ENCODE measurements around the gene GATAD2A. TPM values are rescaled to one million over a fixed set of nuclear protein-coding genes. Genes with fewer than 3 reads are reported as not detected.

Gene GATAD2A
- total and polyA plus RNA-seq, 2 of the 8 experiments (the other 6 are each of a cell fraction or from before 2014, with no cell fraction given) = 38.4 to 205 TPM

DNA sequence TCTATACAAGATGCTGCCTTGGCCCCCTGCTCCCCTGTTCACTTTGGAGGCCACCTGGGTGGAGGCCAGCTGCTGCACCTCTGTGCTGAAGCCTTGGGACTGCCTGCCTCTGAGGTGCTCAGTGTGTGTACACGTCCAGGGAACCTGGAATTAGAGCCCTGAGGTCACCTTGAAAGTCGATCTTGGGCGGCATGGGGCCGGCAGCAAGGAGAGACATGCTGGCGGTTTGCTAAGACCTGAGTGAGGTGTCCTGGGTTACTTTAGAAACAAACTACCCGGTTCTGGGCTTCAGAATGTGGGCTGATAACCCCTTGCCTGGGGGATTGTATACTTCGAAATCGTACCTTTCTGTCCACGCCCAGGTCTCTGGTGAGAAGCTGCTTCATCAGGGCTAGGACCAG, 84.3 kb downstream of the GATAD2A start:
- peaks cover 14 to 24% of the 10 kb centered on the region in 2 experiments for H4K20me1 ChIP-seq (replicated peaks in 1 of 2; ENCODE audit: control insufficient read depth in 1 of 2, insufficient read depth in 2 of 2, low read length in 2 of 2)
- H3K23ac ChIP-seq (ENCODE audit: insufficient read length) = no peak overlapping the region
- peak overlapping the region; percentile 88 for H2BK5ac ChIP-seq (ENCODE audit: low read depth, low read length)
- no peak overlapping the region for H3K4ac ChIP-seq (replicated peaks; ENCODE audit: insufficient read length, low read depth, low read length)
- H3K79me2 ChIP-seq (ENCODE audit: control insufficient read depth in 1 of 2, insufficient read depth in 2 of 2, low read length in 2 of 2) = peaks cover 0 to 52% of the 10 kb centered on the region in 2 experiments; a peak in 2 of 4 replicates
- DNase-seq (ENCODE audit: low read depth in 1 of 2, low spot score in 2 of 2) (no peak), FAIRE-seq (no peak)
- peak overlapping the region in 2 of 4 experiments; percentile 41 to 42; a peak in 4 of 7 replicates for H3K9ac ChIP-seq (replicated peaks in 1 of 4; ENCODE audit: extremely low read depth in 1 of 4, low read depth in 3 of 4, low read length in 3 of 4)
- H3K4me3 ChIP-seq (ENCODE audit: extremely low read depth in 1 of 4, insufficient read depth in 2 of 4, low read depth in 3 of 4, low read length in 4 of 4) = no peak overlapping the region
- H3K18ac ChIP-seq (ENCODE audit: extremely low read depth, low read length) = no peak overlapping the region
- H3K36me3 ChIP-seq (ENCODE audit: control insufficient read depth in 2 of 4, insufficient read depth in 4 of 4, low read length in 3 of 4) = peaks cover 7 to 19% (median 13%) of the 10 kb centered on the region in 4 experiments; a peak in 7 of 8 replicates
- no peak overlapping the region for H2AFZ ChIP-seq (ENCODE audit: low read length)
- H2BK20ac ChIP-seq (ENCODE audit: low read length) = no peak overlapping the region
- H4K5ac ChIP-seq (ENCODE audit: insufficient read length, low read depth, low read length) = no peak overlapping the region
- H4K8ac ChIP-seq (ENCODE audit: extremely low read depth, insufficient read depth, low read length) = peak overlapping the region; percentile 81
- H2AK5ac ChIP-seq (ENCODE audit: low read depth, low read length) = peak overlapping the region; percentile 30
- H4K91ac ChIP-seq (replicated peaks; ENCODE audit: insufficient read length, low read length) = peak overlapping the region; percentile 79
- no peak overlapping the region for H3K14ac ChIP-seq (ENCODE audit: insufficient read length)
- peak overlapping the region; percentile 41 for H2BK12ac ChIP-seq (ENCODE audit: low read depth, low read length)
- peak overlapping the region in 1 of 2 experiments; percentile 45; a peak in 2 of 4 replicates for H3K4me2 ChIP-seq (ENCODE audit: insufficient read depth in 1 of 2, low read depth in 2 of 2, low read length in 2 of 2)
- H3K56ac ChIP-seq (replicated peaks; ENCODE audit: insufficient read length, low read depth, low read length) = peak overlapping the region; percentile 32
- peaks cover 11 to 28% (median 19%) of the 10 kb centered on the region in 4 experiments for H3K4me1 ChIP-seq (replicated peaks in 1 of 4; ENCODE audit: control insufficient read depth in 3 of 4, insufficient read depth in 4 of 4, low read length in 3 of 4)
- no peaks in the 10 kb centered on the region for H3K27me3 ChIP-seq (replicated peaks in 1 of 4; ENCODE audit: control insufficient read depth in 3 of 4, extremely low read depth in 1 of 4, insufficient read depth in 3 of 4, low read length in 3 of 4)
- peaks cover 17% of the 10 kb centered on the region; the same call in 1 of the 2 replicates for H3K79me1 ChIP-seq (ENCODE audit: low read depth, low read length)
- 77% methylated on average over 9 of the region's 9 CpGs; no CpG with 5 or more reads in 1 of the 2 experiments for WGBS, 2 experiments (ENCODE audit: extremely low coverage in 1 of 2, insufficient coverage in 1 of 2, insufficient read length in 1 of 2, insufficient replicate concordance in 2 of 2, low coverage in 1 of 2, low lambda C conversion rate in 2 of 2, missing lambda C conversion rate in 1 of 2)
- CTCF ChIA-PET (ENCODE audit: partially characterized antibody) = interaction anchor here (0.6 to 9.8 kb wide), 42 partner anchors 9 to 265 kb away, joined by 3 to 146 read pairs (median 6); partner anchors contain the start of genes GATAD2A, NDUFA13 and TSSK6
- no peaks in the 10 kb centered on the region for H3K23me2 ChIP-seq (ENCODE audit: low read depth, low read length)
- no peak overlapping the region for H2BK15ac ChIP-seq (ENCODE audit: low read length)
- POLR2A ChIA-PET (ENCODE audit: partially characterized antibody) = interaction anchor here (0.9 to 4.3 kb wide), 14 partner anchors 11 to 126 kb away, joined by 3 to 44 read pairs (median 5); partner anchors contain the start of genes GATAD2A and NDUFA13
- H2BK120ac ChIP-seq (replicated peaks; ENCODE audit: low read depth, low read length) = no peak overlapping the region
- no peaks in the 10 kb centered on the region for H3K9me3 ChIP-seq (ENCODE audit: insufficient read depth in 2 of 2, low read depth in 1 of 2, low read length in 1 of 2)
- H3K27ac ChIP-seq (ENCODE audit: low read depth, low read length) = peak overlapping the region; percentile 67; the same call in 1 of the 2 replicates
- TF ChIP-seq BCL11A (IDR thresholded peaks at IDR 0.05; ENCODE audit: low read depth in 2 of 2, low read length in 2 of 2) (no peak), POLR2AphosphoS5 (IDR thresholded peaks at IDR 0.05; ENCODE audit: low read depth, low read length) (no peak), POU5F1 (IDR thresholded peaks at IDR 0.05; ENCODE audit: low read depth, low read length) (no peak), SRF (IDR thresholded peaks at IDR 0.05; ENCODE audit: low read depth, low read length) (no peak), SIX5 (IDR thresholded peaks at IDR 0.05; ENCODE audit: low read depth, low read length) (no peak), SP4 (IDR thresholded peaks at IDR 0.05; ENCODE audit: low read length) (no peak), RXRA (IDR thresholded peaks at IDR 0.05; ENCODE audit: insufficient read depth, low read depth, low read length) (no peak)

Measured in H1 (cell line).